DMS 273 (cell line): ENCODE measurements around the gene ARHGEF10L.

Experiments used
- DNase-seq: peaks from one replicate; lab custom pipeline; 2025; ENCODE audit not compliant: unreplicated experiment; lab: John Stamatoyannopoulos, UW

ARHGEF10L gene

DNA sequence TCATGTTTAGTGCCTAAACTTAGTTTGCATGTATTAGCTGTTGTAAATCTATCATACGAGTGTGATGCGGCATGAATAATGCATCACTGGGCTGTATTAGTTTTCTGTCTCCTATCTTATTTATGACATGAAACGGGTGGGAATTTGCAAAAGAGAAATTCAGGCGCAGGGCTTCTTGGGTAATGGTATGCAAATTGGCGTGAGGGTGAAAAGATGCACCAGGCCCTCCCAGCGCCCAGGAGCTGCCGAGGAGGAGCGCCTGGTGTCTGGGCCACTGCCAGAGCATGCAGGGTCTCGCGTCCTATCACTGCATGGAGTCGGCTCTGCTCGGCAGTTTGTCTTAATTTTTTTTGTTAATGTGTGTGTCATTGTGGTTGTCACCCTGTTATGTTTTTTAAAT is 132.7 kb downstream of the ARHGEF10L start:
- peak; percentile 33 for DNase-seq

GRCh38 chr1:17673329-17674072 is 134.0 kb downstream of the ARHGEF10L start:
- DNase-seq, result no peak

GRCh38 chr1:17674726-17675500 is 135.4 kb downstream of the ARHGEF10L start:
- peak; percentile 18 for DNase-seq

DNA sequence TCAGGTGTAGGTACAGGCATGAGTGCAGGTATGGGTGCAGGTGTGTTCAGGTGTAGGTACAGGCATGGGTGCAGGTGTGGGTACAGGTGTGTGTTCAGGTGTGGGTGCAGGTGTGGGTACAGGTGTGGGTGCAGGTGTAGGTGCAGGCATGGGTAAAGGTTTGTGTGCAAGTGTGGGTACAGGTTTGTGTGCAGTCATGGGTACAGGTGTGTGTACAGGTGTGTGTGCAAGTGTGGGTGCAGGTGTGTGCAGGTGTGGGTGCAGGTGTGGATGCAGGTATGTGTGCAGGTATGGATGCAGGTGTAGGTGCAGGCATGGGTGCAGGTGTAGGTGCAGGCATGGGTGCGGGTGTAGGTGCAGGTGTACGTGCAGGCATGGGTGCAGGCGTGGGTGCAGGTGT is 136.2 kb downstream of the ARHGEF10L start:
- DNase-seq, result no peak

GRCh38 chr1:17676387-17677060 is 137.0 kb downstream of the ARHGEF10L start:
- DNase-seq, result no peak

DNA sequence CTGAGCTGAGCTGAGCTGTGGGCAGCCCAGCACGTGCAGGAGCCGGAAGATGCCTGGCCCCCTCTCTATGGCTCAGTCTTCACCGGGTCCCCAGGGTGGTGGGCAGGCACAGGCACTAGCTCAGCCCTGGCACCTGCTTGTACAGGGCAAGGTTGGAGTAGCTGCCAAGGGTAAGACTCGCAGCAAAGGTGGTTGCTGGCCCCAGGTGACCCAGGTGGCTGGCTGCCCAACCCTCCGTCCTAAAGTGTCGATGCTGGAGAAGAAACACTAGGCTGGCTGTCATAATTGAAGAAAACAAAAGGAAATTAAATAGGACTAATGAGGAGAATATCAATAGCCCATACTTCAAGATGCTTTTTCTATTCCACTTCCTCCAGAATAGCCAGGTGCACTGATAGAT is 138.5 kb downstream of the ARHGEF10L start:
- DNase-seq, result no peak

DNA sequence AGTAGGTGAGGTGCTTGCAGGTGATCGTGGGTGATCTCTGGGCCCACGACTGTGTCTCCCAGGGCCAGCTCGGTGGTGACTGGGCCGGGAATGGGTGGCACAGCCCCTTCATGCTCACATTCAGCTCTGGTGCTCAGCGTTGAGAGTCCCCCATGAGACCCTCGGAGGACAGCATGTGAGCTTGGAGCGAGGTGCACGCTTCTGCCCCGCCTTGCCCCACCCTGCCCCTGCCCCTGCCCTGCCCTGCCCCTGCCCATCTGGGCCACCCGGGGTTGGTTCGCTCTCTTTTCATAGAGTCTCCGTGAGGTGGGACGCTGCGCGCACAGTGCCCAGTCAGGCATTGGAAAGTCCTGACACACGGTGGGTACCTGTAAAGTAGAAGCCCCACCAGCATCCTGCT is 140.4 kb downstream of the ARHGEF10L start:
- no peak for DNase-seq

- no peak for DNase-seq
Measured at GRCh38 chr1:17680308-17680707, 140.8 kb downstream of the ARHGEF10L start.

DNA sequence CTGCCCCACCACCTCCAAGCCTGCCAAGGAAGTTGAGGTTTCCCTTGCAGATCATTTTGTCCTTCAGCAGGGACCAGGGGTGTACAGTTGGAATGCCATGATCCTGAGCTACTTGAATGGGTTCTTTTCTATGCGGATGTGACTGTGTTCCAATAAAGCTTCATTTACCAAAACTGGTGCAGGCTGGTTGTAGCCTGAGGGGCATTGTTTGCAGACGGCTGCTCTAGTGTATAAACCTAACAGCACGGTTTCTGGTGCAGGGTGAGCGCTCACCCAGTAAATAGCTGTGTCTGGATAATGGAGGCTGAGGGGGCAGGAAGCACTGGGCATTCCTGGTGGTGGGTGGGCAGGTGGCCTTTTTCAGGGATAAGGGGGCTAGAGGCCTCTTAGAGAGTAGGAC is 142.9 kb downstream of the ARHGEF10L start:
- no peak for DNase-seq

DNA sequence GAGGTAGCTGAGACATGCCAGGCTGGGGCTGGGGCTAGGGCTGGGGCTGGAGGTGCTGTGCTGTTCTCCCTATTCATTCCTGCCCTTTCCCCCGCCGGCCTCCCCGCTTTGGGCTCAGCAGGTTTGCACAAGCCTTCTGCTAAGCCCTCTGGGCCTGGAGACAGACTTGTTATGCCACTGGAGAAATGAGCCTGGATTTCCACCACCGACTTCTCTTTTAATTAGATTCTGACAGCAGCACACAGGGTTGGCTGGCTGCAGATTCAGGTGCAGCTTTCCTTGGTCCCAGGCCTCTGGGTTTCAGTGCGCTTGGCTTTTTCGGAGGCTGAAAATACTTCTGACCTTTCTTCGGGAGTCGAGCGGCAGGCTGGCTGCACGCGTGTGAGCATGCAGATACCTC is 144.1 kb downstream of the ARHGEF10L start:
- DNase-seq, result no peak

DNA sequence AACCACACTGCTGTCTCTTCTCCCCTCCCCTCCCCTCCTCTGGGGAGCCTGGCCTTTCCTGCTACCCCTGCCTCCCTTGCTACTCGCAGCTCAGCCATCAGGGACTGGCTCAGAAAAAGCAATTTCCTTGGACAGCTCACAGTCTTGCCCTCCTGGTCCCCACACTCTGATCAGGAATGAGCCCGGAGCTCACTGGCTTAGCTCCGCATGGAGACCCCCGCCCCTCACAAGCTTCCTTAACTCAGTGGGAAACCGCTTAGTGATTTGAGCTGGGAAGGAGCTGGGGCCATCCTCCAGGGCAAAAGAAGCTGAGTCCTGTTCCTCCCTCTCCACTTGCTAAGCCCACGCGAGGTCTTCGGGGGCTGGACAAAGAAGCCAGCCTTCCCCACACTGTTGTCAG is 145.3 kb downstream of the ARHGEF10L start:
- DNase-seq, result no peak

- no peak for DNase-seq
Measured at GRCh38 chr1:17686258-17686657, 146.8 kb downstream of the ARHGEF10L start.

DNA sequence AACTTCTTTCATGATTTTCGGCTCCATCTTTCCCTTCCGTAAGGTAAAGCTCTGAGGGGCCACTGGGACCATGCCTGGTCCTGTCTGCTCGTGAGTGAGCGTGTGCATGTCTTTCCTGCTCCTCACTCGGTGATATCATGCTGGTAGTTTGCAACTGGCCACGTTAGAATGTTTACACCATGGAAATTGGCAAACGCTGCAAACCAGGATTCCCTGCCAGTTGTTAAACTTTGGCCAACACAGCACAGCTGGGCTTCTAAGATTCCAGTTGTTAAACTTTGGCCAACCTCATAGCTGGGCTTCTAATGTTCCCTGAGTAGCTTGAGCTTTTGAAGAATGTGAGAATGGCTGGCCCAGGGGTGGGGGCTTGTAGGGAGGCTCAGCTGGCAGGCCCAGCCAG is 147.6 kb downstream of the ARHGEF10L start:
- peak; percentile 30 for DNase-seq

- DNase-seq, result peak; percentile 93
Measured at GRCh38 chr1:17688217-17688810, 148.8 kb downstream of the ARHGEF10L start.

- no peak for DNase-seq
Measured at GRCh38 chr1:17689011-17689410, 149.5 kb downstream of the ARHGEF10L start.

GRCh38 chr1:17690906-17691634 is 151.6 kb downstream of the ARHGEF10L start:
- DNase-seq, result no peak

GRCh38 chr1:17692645-17693044 is 153.1 kb downstream of the ARHGEF10L start:
- DNase-seq, result peak; percentile 56

DNA sequence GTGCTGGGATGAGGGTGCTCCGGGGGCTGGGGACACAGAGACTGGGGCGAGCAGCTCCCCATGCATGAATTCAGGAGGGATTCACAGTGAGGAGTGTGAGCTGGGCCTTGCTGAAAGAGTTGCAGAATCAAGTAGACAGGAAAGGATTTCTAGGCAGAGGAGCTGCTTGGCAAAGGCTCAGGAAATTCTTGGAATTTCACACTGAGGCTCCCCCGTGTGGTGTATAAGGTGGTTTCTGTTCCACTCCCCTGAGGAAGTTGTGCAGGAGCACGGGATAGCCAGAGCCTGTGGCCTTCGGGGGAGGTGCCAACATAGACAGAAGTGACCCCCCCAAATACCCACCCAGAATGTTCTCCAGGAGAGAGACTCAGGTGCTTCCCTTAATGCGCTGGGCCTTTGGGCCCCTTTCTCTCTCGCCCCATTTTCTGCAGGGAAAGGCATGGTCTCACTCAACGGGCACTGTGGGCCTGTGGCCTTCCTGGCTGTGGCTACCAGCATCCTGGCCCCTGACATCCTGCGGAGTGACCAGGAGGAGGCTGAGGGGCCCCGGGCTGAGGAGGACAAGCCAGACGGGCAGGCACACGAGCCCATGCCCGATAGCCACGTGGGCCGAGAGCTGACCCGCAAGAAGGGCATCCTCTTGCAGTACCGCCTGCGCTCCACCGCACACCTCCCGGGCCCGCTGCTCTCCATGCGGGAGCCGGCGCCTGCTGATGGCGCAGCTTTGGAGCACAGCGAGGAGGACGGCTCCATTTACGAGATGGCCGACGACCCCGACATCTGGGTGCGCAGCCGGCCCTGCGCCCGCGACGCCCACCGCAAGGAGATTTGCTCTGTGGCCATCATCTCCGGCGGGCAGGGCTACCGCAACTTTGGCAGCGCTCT is 157.2 kb downstream of the ARHGEF10L start:
- DNase-seq, result peak; percentile 83

- DNase-seq, result no peak
Measured at GRCh38 chr1:17697458-17697857, 158.0 kb downstream of the ARHGEF10L start.

DNA sequence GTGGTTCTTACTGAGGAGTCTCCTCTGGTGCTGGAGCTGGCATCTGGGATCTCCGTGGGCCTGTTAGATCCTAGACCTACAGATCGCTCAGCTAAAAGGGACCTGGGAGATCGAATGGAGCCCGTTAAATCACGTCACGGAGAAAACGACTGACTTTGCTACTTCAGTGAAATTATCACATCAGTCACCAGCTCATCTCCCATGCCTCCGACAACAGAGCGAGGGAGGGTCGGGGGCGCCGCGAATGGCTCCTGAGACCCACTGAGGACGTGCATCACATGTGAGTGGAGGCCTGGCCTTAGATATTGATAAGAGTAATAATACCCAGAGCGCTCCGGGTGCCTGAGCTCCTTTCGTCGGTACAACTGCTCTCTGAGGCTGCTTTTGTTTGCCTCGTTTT is 160.1 kb downstream of the ARHGEF10L start:
- DNase-seq, result no peak
